Mucosa of gallbladder (tissue), 1 donor: Measurements from ENCODE around the gene ATRAID. TPM values are rescaled to one million over a fixed set of nuclear protein-coding genes. Genes with fewer than 3 reads are reported as not detected.
"Not testable (repeated sequence)": the region's sequence is repeated elsewhere in the genome, so short reads cannot be mapped to it uniquely, and the experiment has no call there.

Experiments used
- DNase-seq: peaks from one replicate; pipeline ENCODE4 v3.0.0-alpha.2; 2020; ENCODE audit warnings: low spot score
- total RNA-seq: library from RNA; stranded (reverse); gene quantifications from one replicate; pipeline ENCODE4 v1.2.1, GENCODE V29; 2021
- donor health status: DM: no; HTN: no; CAD: no.

ATRAID gene
- total RNA-seq, 1 donor from 2014 or later = 104 TPM

DNA sequence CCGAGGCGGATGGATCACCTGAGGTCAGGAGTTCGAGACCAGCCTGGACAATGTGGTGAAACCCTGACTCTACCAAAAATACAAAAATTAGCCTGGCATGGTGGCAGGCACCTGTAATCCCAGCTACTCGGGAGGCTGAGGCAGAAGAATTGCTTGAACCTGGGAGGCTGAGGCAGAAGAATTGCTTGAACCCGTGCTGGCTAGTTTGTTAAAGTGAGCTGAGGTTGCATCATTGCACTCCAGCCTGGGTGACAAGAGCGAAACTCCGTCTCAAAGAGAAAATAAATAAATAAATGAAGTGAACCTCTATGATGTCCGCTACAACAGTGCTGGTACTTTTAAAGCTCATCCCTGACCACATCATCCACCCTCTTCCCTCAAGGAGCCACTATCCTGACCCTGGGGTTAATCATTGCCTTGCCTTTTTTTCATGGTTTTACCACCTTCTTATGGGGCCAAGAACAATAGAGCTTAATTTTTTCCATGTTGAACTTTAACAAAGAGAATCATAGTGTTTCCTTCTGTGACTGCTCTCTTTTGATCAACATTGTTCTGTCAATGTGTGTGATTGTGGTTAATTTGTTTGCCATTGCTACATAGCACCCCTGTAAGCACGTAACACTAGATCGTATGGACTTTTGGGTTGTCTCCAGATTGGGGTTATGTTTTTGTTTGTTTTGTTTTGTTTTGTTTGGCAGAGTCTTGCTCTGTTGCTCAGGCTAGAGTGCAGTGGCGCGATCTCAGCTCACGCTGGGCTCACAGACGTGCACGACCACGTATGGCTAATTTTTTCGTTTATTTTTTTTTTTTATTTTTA is 17.1 kb upstream of the ATRAID start:
- no peak for DNase-seq

- DNase-seq = not testable (repeated sequence)
Measured at GRCh38 chr2:27195799-27196198, 16.0 kb upstream of the ATRAID start.

DNA sequence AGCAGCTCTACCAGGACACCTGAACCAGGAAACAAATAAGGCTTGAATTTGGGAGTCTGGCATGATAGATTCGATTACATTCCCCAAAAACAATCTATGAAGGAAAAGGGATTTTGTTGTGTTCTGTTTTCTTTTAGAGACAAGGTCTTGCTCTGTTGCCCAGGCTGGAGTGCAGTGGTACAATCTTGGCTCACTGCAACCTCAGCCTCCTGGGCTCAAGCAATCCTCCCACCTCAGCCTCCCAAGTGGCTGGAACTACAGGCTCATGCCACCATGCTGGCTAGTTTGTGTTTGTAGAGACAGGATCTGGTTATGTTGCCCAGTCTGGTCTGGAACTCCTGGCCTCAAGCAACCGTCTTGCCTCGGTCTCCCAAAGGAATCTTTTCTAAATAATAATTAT is 13.8 kb upstream of the ATRAID start:
- DNase-seq = not testable (repeated sequence)

DNA sequence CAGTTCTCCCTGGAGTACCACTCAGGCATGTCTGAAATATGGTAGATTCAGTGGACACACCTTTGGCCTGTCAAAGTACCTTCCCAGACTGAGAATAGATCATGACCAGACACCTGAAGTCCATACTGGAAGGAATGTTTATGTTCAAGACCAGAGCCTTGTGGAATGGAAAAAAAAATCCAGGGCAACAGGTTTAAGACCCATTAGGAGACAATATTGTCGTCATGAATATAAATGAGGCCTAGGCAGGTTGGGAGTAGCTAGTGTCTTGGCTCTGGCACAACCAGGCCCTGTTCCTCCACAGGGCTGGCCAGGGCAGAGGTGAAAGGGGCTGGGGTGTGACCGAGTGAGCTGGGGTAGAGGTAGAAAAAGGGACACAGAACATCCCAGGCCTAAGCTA is 13.2 kb upstream of the ATRAID start:
- no peak for DNase-seq

- no peak for DNase-seq
Measured at GRCh38 chr2:27199241-27199640, 12.6 kb upstream of the ATRAID start.

DNA sequence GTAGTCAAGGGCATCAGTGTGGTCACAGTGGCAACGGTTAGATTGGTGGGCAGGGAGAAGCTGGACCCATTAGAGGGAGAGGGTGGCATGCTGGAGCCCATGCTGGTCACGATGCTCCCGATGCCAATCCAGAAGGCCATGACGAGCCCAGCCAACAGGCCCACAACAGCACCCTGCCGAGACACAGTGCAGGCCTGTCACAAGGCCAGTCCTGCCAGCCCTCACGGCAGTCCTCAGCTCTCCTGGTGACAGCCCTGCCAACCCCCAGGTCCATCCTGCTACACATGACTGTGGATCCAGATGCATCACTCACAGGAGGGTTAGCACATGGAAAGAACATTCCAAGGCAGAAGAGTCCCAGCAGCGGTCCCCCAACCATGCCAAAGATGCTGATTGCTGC is 10.2 kb upstream of the ATRAID start:
- DNase-seq = no peak

- DNase-seq = no peak
Measured at GRCh38 chr2:27202854-27203253, 9.0 kb upstream of the ATRAID start.

DNA sequence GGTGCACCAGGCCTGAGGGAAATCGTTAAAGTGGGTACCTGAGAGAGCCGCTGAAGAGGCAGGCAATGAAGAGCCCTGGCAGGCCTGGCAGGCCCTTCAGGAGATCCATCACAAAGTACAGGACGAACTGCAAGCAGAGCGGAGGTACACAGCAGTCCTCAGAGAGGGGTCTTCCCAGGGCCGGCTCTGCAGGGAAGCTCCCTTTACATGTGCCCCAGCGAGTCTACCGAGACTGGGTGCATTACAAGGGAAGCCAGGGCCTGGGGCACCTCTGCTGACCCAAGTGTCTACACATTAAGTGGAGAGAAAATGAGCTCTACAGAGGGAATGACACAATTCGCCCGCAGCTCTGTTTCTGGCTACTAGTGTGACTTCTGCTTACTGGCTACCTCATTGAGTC is 8.1 kb upstream of the ATRAID start:
- DNase-seq = no peak

DNA sequence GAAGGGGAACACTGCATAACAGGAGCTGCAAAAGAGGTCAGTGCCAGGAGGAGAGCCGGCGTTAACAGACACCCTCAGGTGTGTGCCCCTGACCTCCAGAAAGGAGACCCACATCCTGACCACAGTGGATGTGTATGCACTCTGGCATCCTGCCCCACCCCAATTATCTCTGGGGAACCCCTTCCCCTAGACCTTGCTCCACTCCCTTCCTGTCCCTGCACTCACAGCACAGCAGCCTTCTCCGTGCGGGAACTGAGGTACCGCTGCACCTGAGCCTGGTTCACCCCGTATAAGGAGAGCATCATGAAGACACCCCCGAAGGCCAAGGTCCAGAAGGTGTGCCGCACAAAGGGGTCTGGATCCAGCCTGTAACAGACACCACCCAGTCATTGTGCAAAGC is 7.3 kb upstream of the ATRAID start:
- no peak for DNase-seq

- DNase-seq = no peak
Measured at GRCh38 chr2:27205206-27205605, 6.6 kb upstream of the ATRAID start.

- DNase-seq = no peak
Measured at GRCh38 chr2:27206346-27206745, 5.5 kb upstream of the ATRAID start.

GRCh38 chr2:27208486-27209050 is 3.3 kb upstream of the ATRAID start:
- DNase-seq = no peak

DNA sequence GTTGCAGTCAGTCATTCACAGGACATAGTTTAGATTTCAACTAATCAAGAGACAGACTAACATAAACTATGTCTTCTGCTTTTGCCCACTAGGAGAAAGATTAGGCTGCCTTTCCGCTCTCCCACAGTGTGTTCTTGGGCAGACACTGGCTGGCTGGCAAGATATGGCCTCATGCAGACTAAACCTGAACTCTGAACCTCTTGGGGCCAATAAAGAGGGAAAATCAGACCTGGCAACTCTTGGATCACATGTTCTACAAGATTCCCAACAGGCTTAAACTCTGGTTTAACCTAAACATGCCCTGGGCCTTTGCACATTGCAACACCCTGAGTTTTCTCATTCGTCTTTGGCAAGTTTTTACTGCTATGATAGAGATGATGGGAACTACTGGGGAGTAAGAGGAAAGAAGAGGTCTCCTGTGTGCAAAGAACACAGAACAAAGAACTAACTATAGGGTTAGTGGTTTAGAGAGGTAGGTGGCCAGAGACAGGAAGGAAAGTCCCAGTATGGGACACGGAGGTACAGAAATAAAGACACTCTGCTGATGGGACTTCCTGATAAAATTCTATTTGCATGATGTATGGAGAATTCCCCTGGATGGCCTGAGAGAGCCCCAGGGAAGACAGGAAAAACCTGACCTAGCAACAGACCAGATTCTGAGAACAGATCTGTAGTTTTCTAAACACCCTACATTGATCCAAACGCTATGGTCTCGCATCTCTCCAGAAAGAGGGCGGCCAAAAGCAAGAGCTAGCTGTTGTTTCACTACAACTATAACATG is 2.0 kb upstream of the ATRAID start:
- no peak for DNase-seq

DNA sequence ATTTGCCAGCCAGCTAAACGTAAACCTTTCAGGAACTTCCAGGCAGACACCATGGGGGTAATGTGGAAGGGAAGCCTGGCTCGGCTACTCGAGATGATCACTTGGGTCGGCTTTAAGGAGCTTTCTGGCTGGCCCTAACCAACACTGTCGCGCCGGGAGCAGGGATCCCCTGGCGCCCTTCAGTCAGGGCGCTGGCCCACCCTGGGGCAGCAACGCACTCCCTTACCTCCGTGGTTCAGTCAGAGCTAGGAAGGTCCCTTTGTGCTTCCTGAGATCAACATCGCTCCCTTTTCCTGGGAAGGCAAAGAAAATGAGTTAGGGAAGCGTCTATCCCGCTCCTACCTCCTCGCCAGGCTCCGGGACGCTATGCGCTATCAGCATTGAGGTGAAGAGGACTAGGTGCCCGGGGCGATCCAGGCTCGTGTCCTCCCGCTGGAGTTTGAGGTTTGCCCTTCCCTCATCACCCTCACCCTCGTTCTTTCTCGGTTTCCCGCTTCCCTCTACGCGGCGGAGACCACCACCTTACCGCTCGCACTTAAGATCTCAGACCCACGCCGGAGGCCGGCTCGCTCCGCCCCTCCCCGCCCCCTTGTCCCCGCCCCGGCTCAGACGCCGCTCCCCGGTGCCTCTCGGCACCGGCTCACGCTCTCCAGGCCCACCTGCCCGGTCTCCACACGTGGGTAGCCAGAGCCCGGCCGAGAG is 449 bp upstream of the ATRAID start:
- DNase-seq = no peak

GRCh38 chr2:27212626-27213471 is 1.0 kb downstream of the ATRAID start:
- DNase-seq = peak; percentile 23

GRCh38 chr2:27214941-27215340 is 3.1 kb downstream of the ATRAID start:
- no peak for DNase-seq

GRCh38 chr2:27216416-27217137 is 4.7 kb downstream of the ATRAID start:
- no peak for DNase-seq

DNA sequence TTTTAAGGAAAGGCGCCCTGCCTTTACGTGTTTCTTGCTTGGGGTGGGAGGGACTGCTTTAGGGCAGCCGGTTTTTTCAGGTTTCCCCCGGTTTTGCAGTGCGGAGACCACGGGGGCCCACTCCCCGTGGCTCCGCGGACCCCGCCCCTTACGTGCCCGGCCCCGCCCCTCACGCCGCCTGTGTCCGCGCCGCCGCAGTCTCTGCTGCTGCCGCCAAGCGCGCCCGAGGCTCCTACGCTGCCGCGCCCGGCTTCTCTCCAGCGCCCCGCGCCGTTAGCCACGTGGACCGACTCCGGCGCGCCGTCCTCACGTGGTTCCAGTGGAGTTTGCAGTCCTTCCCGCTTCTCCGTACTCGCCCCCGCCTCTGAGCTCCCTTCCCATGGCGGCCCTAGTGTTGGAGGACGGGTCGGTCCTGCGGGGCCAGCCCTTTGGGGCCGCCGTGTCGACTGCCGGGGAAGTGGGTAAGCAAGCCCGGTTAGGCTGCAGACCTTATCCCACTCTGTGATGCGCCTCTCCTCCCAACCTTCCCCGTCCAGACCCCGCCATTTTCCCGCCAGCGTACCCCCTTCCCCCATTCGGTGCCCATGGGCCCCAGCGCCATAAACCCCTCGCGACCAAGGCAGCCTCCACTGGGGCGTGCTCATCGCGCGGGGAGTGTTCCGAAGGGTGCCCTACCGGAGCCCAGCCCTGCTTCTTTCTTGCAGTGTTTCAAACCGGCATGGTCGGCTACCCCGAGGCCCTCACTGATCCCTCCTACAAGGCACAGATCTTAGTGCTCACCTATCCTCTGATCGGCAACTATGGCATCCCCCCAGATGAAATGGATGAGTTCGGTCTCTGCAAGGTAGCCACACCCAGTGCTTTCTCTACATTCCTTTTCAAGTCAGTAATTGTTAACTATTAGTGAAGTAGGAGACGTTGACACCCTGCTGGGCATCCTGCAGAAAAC is 5.6 kb downstream of the ATRAID start, which contains the start of gene CAD:
CAD (plus strand) TSS at position 197 of the 949 bp plus-strand sequence; CDS start at position 380, 183 bp downstream.
- DNase-seq = peak; percentile 85

- DNase-seq = no peak
Measured at GRCh38 chr2:27218614-27219013, 6.8 kb downstream of the ATRAID start.
